ENCODE measurements around the gene DNAJB1.

DNAJB1 gene

GRCh38 chr19:14559916-14560775 is 41.9 kb upstream of the DNAJB1 start:
- POLR2A ChIA-PET, result no interaction called here
- CTCF ChIA-PET, result interaction anchor here (1.3 to 2.3 kb wide), 2 partner anchors 10 to 13 kb away, joined by 4 to 14 read pairs; partner anchors contain the start of gene NDUFB7

GRCh38 chr19:14558370-14559066 is 40.3 kb upstream of the DNAJB1 start:
- POLR2A ChIA-PET, result no interaction called here
- no peak for DNase-seq (ENCODE audit: low read depth, low spot score)
- TF ChIP-seq CTCF (IDR thresholded peaks at IDR 0.05; ENCODE audit: insufficient read depth, low read length, missing control alignments), result no peak
- no peak overlapping the region for H3K4me3 ChIP-seq (ENCODE audit: low read depth, low read length)
- CTCF ChIA-PET, result interaction anchor here (2.3 to 4.9 kb wide), 5 partner anchors 12 to 27 kb away, joined by 14 to 95 read pairs (median 37); partner anchors contain the start of genes NDUFB7 and TECR

More at GRCh38 chr19:14559916-14560775, 41.9 kb upstream of the DNAJB1 start:
- no peak overlapping the region for H3K4me3 ChIP-seq (ENCODE audit: low read depth, low read length)
- TF ChIP-seq CTCF (IDR thresholded peaks at IDR 0.05; ENCODE audit: insufficient read depth, low read length, missing control alignments), result no peak
- no peak for DNase-seq (ENCODE audit: low read depth, low spot score)

GRCh38 chr19:14556662-14557188 is 38.5 kb upstream of the DNAJB1 start:
- ChIA-PET POLR2A (interaction anchor here (0.9 kb wide), 1 partner anchor 38 kb away, joined by 3 read pairs; the partner anchor contains the start of gene DNAJB1), CTCF (interaction anchor here (0.9 to 4.9 kb wide), 21 partner anchors 11 to 677 kb away, joined by 3 to 95 read pairs (median 4); partner anchors contain the start of genes DNAJB1, GIPC1, NDUFB7 and TECR)
- H3K4me3 ChIP-seq (ENCODE audit: low read depth, low read length), result peak overlapping the region; percentile 34
- peak; percentile 100 for TF ChIP-seq CTCF (IDR thresholded peaks at IDR 0.05; ENCODE audit: insufficient read depth, low read length, missing control alignments)
- DNase-seq (ENCODE audit: low read depth, low spot score), result no peak

- no peak for DNase-seq (ENCODE audit: low read depth, low spot score)
- POLR2A ChIA-PET, result interaction anchor here (0.9 kb wide), 1 partner anchor 38 kb away, joined by 3 read pairs; the partner anchor contains the start of gene DNAJB1
Observed at GRCh38 chr19:14555918-14556661, 37.9 kb upstream of the DNAJB1 start.

GRCh38 chr19:14554382-14554812 is 36.2 kb upstream of the DNAJB1 start:
- TF ChIP-seq CTCF (IDR thresholded peaks at IDR 0.05; ENCODE audit: insufficient read depth, low read length, missing control alignments), result no peak
- H3K4me3 ChIP-seq (ENCODE audit: low read depth, low read length), result no peak overlapping the region
- ChIA-PET POLR2A (no interaction called here), CTCF (interaction anchor here (3.9 to 4.9 kb wide), 5 partner anchors 9 to 74 kb away, joined by 14 to 95 read pairs (median 37); partner anchors contain the start of genes NDUFB7 and TECR)
- DNase-seq (ENCODE audit: low read depth, low spot score), result no peak

More at GRCh38 chr19:14555918-14556661, 37.9 kb upstream of the DNAJB1 start:
- TF ChIP-seq CTCF (IDR thresholded peaks at IDR 0.05; ENCODE audit: insufficient read depth, low read length, missing control alignments), result no peak
- H3K4me3 ChIP-seq (ENCODE audit: low read depth, low read length), result no peak overlapping the region; the same call in 1 of the 2 replicates
- CTCF ChIA-PET, result interaction anchor here (0.9 to 4.9 kb wide), 20 partner anchors 10 to 677 kb away, joined by 3 to 95 read pairs (median 5); partner anchors contain the start of genes DNAJB1, GIPC1, NDUFB7 and TECR
